Skin epidermis (tissue), 12 donors: ENCODE results near the gene ARSJ.
"Not testable (repeated sequence)": the region's sequence is repeated elsewhere in the genome, so short reads cannot be mapped to it uniquely, and the experiment has no call there.

ENCODE experiments used
- H3K27ac ChIP-seq, 21 experiments: fragments of 200-600 bp; sonication (generic) in 11 of 21; one replicate each; pipeline ENCODE4 v1.5.0; 2020; ENCODE audit warnings: mild to moderate bottlenecking in 3 of 21, inconsistent platforms in 2 of 21, moderate library complexity in 2 of 21
- H3K4me3 ChIP-seq, 7 experiments: fragments of 200-600 bp; sonication (generic) in 2 of 7; one replicate each; pipeline ENCODE4 v1.5.0; 2020; ENCODE audit warnings: inconsistent platforms in 2 of 7, mild to moderate bottlenecking in 2 of 7, moderate library complexity in 1 of 7

ARSJ gene

GRCh38 chr4:113979148-113979904 is at the start of gene ARSJ:
Gene ARSJ, minus strand, starts transcription at chr4:113979647. Its CDS starts 813 bp downstream, at chr4:113978834.
- Histone ChIP-seq H3K4me3 (peak within 1 kb of the TSS; percentile 37 to 61 (median 50)), H3K27ac (peak within 1 kb of the TSS in 20 of 21 experiments; percentile 53 to 88 (median 75))

- no peak overlapping the region for H3K4me3 ChIP-seq
- H3K27ac ChIP-seq = no peak overlapping the region
These were observed 48.6 kb upstream of the ARSJ start for GRCh38 chr4:114028071-114028470.

DNA sequence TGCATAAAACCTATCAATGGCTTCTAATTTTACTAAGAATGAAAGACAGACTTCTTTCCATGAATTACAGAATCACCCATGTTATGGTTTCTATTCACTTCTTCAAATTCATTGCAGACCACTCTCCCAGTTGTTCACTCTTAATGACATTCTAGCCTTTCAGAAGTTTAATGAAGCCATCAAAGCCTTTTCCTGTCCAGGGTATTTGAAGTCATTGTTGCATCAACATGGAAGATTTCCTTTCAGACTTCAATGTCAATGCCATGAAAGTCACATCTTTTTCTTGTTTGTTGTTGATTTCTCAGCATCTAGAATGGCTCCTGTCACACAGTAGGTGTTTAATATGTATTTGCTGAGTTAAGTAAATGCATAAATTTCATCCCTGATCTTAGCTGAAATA is 48.1 kb upstream of the ARSJ start:
- Histone ChIP-seq H3K27ac (no peak overlapping the region), H3K4me3 (no peak overlapping the region)

DNA sequence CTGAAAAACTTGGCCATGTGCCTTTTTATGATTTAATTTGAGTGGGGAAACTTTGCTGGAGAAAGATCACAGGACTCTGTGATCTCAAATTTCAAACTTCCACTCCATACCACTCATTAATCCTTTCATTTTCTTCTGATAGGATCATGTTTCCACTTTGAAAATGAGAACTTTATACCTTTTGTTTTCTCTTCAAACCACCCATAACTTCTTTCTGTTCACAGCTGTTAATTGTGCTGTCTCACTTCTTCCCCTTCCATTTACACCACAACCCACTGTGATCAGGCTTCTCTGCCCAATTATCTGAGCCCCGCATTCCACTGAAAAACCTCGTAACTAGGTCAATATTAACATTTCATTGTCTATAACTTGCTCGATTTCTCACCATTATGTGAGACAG is 47.0 kb upstream of the ARSJ start:
- H3K4me3 ChIP-seq = no peak overlapping the region
- H3K27ac ChIP-seq = no peak overlapping the region

- no peak overlapping the region for H3K27ac ChIP-seq
- no peak overlapping the region for H3K4me3 ChIP-seq
These were observed 45.8 kb upstream of the ARSJ start for GRCh38 chr4:114025176-114025777.

DNA sequence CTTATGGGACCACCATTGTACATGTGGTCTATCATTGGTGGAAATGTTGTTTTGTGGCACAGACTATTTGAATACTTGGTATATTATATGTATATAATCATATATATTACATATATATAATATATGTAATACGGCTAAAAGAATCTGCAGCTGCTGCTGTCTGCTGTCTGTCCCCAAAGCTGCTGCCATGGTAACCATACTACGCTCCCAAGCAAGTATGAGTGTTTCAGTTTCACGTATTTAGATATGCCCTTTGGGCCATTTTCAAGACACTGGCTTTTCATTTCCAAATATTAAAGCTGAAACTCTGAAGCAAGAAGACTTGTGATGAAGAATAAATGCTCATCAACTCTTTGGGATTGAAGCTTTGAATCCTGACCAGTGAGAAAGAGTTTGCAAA is 42.0 kb upstream of the ARSJ start:
- Histone ChIP-seq H3K27ac (no peak overlapping the region), H3K4me3 (no peak overlapping the region)

DNA sequence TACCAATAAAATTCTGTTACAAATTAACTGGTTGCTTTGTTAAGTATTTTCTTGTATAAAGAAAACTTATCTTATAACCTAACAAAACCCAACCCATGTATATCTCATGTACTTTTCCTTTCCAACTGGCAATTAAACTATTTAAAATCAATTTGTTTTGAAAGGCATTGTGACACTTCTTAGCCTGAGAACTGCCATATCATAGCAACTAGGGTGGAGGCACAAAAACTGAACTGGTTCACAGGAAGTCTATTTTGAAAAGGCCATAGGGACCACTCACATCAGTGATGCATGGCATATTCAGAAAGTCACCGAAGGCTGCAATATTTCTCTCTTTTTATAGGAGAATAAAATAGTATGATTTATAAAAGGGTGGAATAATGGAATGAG is 40.5 kb upstream of the ARSJ start:
- no peak overlapping the region for H3K4me3 ChIP-seq

DNA sequence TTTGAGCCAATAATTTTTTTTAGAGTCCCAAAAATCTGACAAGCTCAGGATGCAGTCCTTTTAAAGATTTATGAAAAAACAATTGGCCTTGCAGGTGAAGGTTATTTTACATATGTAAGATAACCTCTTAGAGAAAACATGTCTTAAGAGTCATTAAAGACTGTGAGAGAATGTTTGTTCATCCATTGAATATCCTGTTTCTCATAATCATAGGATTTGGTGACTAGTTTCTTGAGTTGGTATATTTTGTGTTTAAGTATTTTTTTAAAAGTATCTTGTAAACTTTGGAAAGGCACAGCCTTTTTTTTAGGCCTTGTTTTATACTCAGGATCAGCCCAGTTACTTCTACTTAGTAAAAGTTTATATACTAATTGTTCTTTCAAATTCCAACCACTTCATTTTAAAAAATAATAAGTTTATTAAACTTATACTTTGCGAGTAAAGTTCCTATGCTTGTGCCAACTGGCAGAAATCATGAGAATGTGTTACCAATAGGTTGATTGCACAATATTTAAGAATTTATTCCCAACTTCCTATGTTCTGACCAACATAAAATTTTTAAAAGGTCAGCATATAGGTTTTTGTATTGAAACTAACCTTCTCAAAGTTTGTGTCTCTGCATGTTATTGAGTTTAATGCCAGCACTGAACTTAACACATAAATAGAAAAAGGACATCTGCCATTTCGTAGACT is 40.0 kb upstream of the ARSJ start:
- H3K4me3 ChIP-seq = no peak overlapping the region
- H3K27ac ChIP-seq = no peak overlapping the region

More for the DNA sequence above, 40.5 kb upstream of the ARSJ start:
- no peak overlapping the region for H3K27ac ChIP-seq

GRCh38 chr4:114017120-114017917 is 37.9 kb upstream of the ARSJ start:
- H3K27ac ChIP-seq = no peak overlapping the region
- no peak overlapping the region for H3K4me3 ChIP-seq

GRCh38 chr4:114015444-114015899 is 36.0 kb upstream of the ARSJ start:
- H3K27ac ChIP-seq = no peak overlapping the region
- H3K4me3 ChIP-seq = no peak overlapping the region

DNA sequence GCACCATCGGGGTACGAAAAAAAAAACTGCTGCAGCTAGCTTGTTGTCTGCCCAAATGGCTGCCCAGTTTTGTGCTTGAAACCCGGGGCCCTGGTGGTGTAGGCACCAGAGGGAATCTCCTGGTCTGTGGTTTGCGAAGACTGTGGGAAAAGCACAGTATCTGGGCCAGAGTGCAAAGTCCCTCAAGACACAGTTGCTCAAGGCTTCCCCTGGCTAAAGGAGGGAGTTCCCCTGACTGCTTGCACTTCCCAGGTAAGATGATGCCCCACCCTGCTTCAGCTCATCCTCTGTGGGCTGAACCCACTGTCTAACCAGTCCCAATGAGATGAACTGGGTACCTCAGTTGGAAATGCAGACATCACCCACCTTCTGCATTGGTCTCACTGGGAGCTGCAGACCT is 33.8 kb upstream of the ARSJ start:
- H3K4me3 ChIP-seq, H3K27ac ChIP-seq: not testable (repeated sequence)

DNA sequence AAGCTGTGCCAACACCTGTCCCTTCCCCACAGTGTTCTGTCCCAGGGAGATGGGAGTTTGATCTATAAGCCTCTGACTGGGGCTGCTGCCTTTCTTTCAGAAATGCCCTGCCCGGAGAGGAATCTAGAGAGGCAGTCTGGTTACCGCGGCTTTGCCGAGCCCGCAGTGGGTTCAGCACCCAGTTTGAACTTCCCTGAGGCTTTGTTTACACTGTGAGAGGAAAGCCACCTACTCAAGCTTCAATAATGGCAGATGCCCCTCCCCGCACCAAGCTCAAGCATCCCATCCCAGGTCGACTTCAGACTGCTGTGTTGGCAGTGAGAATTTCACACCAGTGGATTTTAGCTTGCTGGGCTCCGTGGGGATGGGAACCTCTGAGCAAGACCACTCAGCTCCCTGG is 33.3 kb upstream of the ARSJ start:
- no peak overlapping the region for H3K27ac ChIP-seq
- H3K4me3 ChIP-seq = no peak overlapping the region

DNA sequence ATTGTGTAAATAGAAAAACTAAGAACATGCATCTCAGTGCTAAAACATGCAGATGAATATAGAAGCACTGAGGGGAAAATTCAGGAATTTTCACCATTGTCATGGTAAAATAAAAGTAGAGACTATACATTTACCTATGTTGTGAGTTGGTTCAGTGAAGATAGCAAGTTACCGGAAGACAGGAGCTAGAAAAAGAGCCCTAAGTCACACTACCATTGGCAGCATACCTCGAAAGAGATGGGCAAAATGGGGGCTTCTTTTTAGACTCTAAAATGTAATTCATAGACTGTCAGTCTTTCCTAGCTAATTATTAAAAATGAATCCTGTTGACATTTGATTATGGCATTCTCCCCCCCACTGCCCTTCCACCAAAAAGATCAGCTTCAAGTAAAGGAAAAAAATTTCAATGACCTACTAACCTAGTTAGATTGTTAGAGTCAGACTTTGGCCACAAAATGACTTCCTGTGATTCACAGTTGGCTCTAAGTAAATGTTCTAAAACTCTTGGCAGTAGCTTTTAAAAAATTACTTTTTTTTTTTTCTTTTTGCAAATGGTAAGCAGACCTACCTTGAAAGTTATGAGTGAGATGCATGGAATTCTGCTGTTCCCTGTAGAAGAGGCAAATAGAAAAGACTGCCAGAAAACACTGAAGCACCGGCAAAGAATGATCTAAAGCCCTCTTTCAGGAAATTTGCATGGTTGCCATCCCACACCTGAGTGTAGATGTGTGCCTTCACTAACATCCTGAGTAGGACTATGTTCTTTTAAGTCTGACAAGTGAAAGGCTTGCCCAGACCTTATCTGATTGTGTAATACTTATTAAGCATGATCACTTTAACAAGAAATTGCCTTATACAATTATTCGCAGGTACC is 26.4 kb upstream of the ARSJ start:
- Histone ChIP-seq H3K27ac (no peak overlapping the region), H3K4me3 (no peak overlapping the region)

DNA sequence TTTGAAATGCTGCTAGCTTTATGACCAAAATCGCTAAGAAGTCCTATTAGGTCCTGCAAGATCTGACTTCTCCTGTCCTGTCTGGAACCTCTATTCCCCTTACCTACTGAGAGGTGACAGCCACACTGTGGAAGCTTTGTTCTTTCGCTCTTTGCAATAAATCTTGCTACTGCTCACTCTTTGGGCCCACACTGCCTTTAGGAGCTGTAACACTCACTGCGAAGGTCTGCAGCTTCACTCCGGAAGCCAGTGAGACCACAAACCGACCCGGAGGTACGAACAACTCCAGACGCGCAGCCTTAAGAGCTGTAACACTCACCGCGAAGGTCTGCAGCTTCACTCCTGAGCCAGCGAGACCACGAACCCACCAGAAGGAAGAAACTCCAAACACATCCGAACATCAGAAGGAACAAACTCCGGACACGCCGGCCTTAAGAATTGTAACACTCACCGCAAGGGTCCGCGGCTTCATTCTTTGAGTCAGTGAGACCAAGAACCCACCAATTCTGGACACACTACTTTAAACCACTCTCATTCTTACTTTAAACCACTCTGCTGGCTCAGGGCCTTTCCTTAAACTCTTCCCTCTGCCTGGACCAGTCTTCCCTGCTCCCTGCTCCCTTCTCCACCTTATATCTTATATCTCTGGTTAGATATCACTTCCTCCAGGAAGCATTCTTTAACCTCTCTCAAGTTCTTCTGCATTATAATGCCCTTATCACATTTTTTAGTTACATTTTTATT is 25.2 kb upstream of the ARSJ start:
- H3K27ac ChIP-seq, H3K4me3 ChIP-seq: not testable (repeated sequence)

GRCh38 chr4:113998531-113998930 is 19.1 kb upstream of the ARSJ start:
- H3K4me3 ChIP-seq = no peak overlapping the region
- no peak overlapping the region for H3K27ac ChIP-seq

- H3K27ac ChIP-seq = no peak overlapping the region
- H3K4me3 ChIP-seq = no peak overlapping the region
These were observed 18.6 kb upstream of the ARSJ start for GRCh38 chr4:113998079-113998478.

GRCh38 chr4:113997206-113997605 is 17.8 kb upstream of the ARSJ start:
- Histone ChIP-seq H3K27ac (no peak overlapping the region), H3K4me3 (no peak overlapping the region)

DNA sequence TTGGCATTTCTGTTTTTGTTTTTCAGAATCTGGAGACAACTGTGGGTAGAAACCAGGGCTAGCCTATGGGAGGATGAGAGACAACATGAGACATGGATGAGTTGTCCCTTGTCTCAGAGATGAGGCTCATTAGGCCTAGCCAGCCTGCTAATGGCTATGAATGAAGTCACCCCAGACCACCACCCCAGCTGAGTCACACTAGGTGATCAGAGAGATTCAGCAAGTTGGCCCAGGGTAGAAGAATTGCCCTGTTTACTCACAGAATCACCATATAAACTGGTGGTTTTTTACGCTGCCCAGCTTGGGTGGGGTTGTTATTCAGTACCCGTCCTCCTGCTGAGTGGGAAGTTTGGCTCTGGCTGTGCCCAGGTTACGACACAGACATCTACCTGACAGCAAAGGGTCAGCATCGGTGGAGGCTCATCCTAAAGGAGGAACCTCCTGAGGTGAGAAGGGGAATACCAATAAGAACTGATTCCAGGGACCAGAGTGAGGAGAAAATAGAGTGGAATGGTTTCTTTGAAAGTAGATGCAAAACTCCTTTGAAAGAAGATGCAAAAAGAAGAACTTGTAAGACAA is 17.2 kb upstream of the ARSJ start:
- H3K4me3 ChIP-seq = no peak overlapping the region
- no peak overlapping the region for H3K27ac ChIP-seq
